Measurements from ENCODE around the gene MYO7B.

DNA sequence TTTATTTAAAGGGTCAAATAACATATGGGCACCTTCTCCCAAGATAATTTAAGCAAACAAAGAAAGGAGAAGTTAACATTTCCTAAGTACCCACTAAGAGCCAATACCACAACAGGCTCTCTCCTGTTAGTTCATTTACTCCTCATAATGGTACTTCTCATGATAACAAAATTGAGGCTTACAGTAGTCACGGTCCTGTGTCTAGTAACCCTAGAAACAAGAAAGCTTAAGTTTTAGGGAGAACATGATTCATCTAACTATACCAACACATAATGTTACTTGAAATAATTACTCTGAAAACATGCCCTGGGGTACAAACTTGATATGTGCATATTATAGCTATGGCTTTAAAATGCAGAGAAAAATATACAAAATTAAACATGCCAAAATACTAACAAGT, 29.0 kb upstream of the MYO7B start:
- TF ChIP-seq, protein P1, sequence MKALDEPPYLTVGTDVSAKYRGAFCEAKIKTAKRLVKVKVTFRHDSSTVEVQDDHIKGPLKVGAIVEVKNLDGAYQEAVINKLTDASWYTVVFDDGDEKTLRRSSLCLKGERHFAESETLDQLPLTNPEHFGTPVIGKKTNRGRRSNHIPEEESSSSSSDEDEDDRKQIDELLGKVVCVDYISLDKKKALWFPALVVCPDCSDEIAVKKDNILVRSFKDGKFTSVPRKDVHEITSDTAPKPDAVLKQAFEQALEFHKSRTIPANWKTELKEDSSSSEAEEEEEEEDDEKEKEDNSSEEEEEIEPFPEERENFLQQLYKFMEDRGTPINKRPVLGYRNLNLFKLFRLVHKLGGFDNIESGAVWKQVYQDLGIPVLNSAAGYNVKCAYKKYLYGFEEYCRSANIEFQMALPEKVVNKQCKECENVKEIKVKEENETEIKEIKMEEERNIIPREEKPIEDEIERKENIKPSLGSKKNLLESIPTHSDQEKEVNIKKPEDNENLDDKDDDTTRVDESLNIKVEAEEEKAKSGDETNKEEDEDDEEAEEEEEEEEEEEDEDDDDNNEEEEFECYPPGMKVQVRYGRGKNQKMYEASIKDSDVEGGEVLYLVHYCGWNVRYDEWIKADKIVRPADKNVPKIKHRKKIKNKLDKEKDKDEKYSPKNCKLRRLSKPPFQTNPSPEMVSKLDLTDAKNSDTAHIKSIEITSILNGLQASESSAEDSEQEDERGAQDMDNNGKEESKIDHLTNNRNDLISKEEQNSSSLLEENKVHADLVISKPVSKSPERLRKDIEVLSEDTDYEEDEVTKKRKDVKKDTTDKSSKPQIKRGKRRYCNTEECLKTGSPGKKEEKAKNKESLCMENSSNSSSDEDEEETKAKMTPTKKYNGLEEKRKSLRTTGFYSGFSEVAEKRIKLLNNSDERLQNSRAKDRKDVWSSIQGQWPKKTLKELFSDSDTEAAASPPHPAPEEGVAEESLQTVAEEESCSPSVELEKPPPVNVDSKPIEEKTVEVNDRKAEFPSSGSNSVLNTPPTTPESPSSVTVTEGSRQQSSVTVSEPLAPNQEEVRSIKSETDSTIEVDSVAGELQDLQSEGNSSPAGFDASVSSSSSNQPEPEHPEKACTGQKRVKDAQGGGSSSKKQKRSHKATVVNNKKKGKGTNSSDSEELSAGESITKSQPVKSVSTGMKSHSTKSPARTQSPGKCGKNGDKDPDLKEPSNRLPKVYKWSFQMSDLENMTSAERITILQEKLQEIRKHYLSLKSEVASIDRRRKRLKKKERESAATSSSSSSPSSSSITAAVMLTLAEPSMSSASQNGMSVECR (CRISPR knock-in tag; IDR thresholded peaks at IDR 0.05): no peak
- TF ChIP-seq POLR2A (conservative IDR thresholded peaks at IDR 0.05) (no peak), NFE2 (IDR thresholded peaks at IDR 0.05; ENCODE audit: low read depth) (no peak), ZNF354B (CRISPR knock-in tag; IDR thresholded peaks at IDR 0.05) (no peak), ZNF316 (IDR thresholded peaks at IDR 0.05) (no peak), JUND (IDR thresholded peaks at IDR 0.05; ENCODE audit: borderline replicate concordance, low read depth, low read length) (no peak), JUND (tag; IDR thresholded peaks at IDR 0.05; ENCODE audit: borderline replicate concordance, low read depth, low read length) (no peak), NRF1 (conservative IDR thresholded peaks at IDR 0.05 in 1 of 2, IDR thresholded peaks at IDR 0.05 in 1 of 2) (no peak), NR2C2 (CRISPR knock-in tag; IDR thresholded peaks at IDR 0.05) (no peak), NR2C2 (tag; IDR thresholded peaks at IDR 0.05) (no peak), FOXK2 (conservative IDR thresholded peaks at IDR 0.05 in 1 of 2, IDR thresholded peaks at IDR 0.05 in 1 of 2; ENCODE audit: low read depth in 2 of 2) (no peak)

Data from K562 (cell line).